ENCODE measurements around the gene KIDINS220.
A peak's percentile ranks its signal among the peaks of the same experiment; 100 is the strongest.

The KIDINS220 gene

GRCh38 chr2:8850845-8851487, 13.6 kb upstream of the KIDINS220 start:
- DNase-seq: no peak

- no peak for DNase-seq
These were observed 11.9 kb upstream of the KIDINS220 start for GRCh38 chr2:8849327-8849726.

- no peak for DNase-seq
These were observed 11.1 kb upstream of the KIDINS220 start for GRCh38 chr2:8848328-8849100.

- no peak for DNase-seq
These were observed 10.0 kb upstream of the KIDINS220 start for GRCh38 chr2:8847400-8847799.

- no peak for DNase-seq
These were observed 4.5 kb upstream of the KIDINS220 start for GRCh38 chr2:8841932-8842331.

GRCh38 chr2:8840475-8841091, 3.2 kb upstream of the KIDINS220 start:
- DNase-seq: no peak

- no peak for DNase-seq
These were observed 2.0 kb upstream of the KIDINS220 start for GRCh38 chr2:8839189-8839965.

GRCh38 chr2:8837795-8838140, 355 bp upstream of the KIDINS220 start:
- DNase-seq: peak in 1 of 2 experiments; percentile 41

GRCh38 chr2:8835279-8835678, 2.1 kb downstream of the KIDINS220 start:
- DNase-seq: no peak

- DNase-seq: no peak
These were observed 3.6 kb downstream of the KIDINS220 start for GRCh38 chr2:8833853-8834252.

GRCh38 chr2:8831516-8831915, 5.9 kb downstream of the KIDINS220 start:
- no peak for DNase-seq

- DNase-seq: no peak
These were observed 9.7 kb downstream of the KIDINS220 start for GRCh38 chr2:8827729-8828128.

GRCh38 chr2:8822218-8822617, 15.2 kb downstream of the KIDINS220 start:
- no peak for DNase-seq

GRCh38 chr2:8821276-8822217, 15.9 kb downstream of the KIDINS220 start:
- no peak for DNase-seq

GRCh38 chr2:8819948-8820347, 17.5 kb downstream of the KIDINS220 start:
- no peak for DNase-seq

- no peak for DNase-seq
These were observed 18.2 kb downstream of the KIDINS220 start for GRCh38 chr2:8819194-8819593.

GRCh38 chr2:8817221-8817620, 20.2 kb downstream of the KIDINS220 start:
- no peak for DNase-seq

- DNase-seq: no peak
These were observed 30.3 kb downstream of the KIDINS220 start for GRCh38 chr2:8806885-8807704.

GRCh38 chr2:8805278-8806210, 31.9 kb downstream of the KIDINS220 start:
- DNase-seq: no peak

Data from activated T-cell treated with anti-CD3 and anti-CD28 coated beads, Interleukin-2, amount 50 U/mL, for 48 hours (primary cell).